Measurements from ENCODE around the gene HBQ1.
A peak's percentile ranks its signal among the peaks of the same experiment; 100 is the strongest.
"Not testable (repeated sequence)": the region's sequence is repeated elsewhere in the genome, so short reads cannot be mapped to it uniquely, and the experiment has no call there.

Gene HBQ1

GRCh38 chr16:175011-175949 lies 5.0 kb upstream of the HBQ1 start:
- no peak for TF ChIP-seq CTCF (IDR thresholded peaks at IDR 0.05; ENCODE audit: low read depth, low read length)
- no peak for DNase-seq (ENCODE audit: low read depth in 2 of 2)
- no peak overlapping the region for H3K4me3 ChIP-seq (replicated peaks in 1 of 2; ENCODE audit: low read depth in 2 of 2, low read length in 2 of 2)

DNA sequence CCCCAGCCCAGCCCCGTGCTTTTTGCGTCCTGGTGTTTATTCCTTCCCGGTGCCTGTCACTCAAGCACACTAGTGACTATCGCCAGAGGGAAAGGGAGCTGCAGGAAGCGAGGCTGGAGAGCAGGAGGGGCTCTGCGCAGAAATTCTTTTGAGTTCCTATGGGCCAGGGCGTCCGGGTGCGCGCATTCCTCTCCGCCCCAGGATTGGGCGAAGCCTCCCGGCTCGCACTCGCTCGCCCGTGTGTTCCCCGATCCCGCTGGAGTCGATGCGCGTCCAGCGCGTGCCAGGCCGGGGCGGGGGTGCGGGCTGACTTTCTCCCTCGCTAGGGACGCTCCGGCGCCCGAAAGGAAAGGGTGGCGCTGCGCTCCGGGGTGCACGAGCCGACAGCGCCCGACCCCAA lies 4.3 kb upstream of the HBQ1 start:
- DNase-seq (ENCODE audit: low read depth in 2 of 2); H3K4me3 ChIP-seq (replicated peaks in 1 of 2; ENCODE audit: low read depth in 2 of 2, low read length in 2 of 2): not testable (repeated sequence)

GRCh38 chr16:176477-177382 lies 3.5 kb upstream of the HBQ1 start, which contains the start of gene HBA1:
Gene HBA1, plus strand, starts transcription at chr16:176680. Its CDS starts 37 bp downstream, at chr16:176717.
- H3K4me3 ChIP-seq (replicated peaks in 1 of 2; ENCODE audit: low read depth in 2 of 2, low read length in 2 of 2); DNase-seq (ENCODE audit: low read depth in 2 of 2): not testable (repeated sequence)

DNA sequence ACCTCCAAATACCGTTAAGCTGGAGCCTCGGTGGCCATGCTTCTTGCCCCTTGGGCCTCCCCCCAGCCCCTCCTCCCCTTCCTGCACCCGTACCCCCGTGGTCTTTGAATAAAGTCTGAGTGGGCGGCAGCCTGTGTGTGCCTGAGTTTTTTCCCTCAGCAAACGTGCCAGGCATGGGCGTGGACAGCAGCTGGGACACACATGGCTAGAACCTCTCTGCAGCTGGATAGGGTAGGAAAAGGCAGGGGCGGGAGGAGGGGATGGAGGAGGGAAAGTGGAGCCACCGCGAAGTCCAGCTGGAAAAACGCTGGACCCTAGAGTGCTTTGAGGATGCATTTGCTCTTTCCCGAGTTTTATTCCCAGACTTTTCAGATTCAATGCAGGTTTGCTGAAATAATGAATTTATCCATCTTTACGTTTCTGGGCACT lies 2.9 kb upstream of the HBQ1 start:
- no peak overlapping the region for H3K4me3 ChIP-seq (replicated peaks in 1 of 2; ENCODE audit: low read depth in 2 of 2, low read length in 2 of 2)
- TF ChIP-seq CTCF (IDR thresholded peaks at IDR 0.05; ENCODE audit: low read depth, low read length) = no peak
- DNase-seq (ENCODE audit: low read depth in 2 of 2) = peak in 1 of 2 donors; percentile 23

DNA sequence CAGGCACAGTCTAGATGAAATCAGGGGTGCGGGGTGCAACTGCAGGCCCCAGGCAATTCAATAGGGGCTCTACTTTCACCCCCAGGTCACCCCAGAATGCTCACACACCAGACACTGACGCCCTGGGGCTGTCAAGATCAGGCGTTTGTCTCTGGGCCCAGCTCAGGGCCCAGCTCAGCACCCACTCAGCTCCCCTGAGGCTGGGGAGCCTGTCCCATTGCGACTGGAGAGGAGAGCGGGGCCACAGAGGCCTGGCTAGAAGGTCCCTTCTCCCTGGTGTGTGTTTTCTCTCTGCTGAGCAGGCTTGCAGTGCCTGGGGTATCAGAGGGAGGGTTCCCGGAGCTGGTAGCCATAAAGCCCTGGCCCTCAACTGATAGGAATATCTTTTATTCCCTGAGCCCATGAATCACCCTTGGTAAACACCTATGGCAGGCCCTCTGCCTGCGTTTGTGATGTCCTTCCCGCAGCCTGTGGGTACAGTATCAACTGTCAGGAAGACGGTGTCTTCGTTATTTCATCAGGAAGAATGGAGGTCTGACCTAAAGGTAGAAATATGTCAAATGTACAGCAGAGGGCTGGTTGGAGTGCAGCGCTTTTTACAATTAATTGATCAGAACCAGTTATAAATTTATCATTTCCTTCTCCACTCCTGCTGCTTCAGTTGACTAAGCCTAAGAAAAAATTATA lies 2.1 kb upstream of the HBQ1 start:
- no peak for TF ChIP-seq CTCF (IDR thresholded peaks at IDR 0.05; ENCODE audit: low read depth, low read length)
- no peak for DNase-seq (ENCODE audit: low read depth in 2 of 2)
- H3K4me3 ChIP-seq (replicated peaks in 1 of 2; ENCODE audit: low read depth in 2 of 2, low read length in 2 of 2) = no peak overlapping the region

DNA sequence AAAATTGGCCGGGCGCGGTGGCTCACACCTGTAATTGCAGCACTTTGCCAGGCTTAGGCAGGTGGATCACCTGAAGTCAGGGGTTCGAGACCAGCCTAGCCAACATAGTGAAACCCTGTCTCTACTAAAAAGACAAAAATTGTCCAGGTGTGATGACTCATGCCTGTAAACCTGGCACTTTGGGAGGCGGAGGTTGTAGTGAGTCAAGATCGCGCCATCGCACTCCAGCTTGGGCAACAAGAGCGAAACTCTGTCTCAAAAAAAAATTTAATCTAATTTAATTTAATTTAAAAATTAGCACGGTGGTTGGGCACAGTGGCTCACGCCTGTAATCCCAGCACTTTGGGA lies 1.6 kb upstream of the HBQ1 start:
- no peak overlapping the region for H3K4me3 ChIP-seq (replicated peaks in 1 of 2; ENCODE audit: low read depth in 2 of 2, low read length in 2 of 2)
- DNase-seq (ENCODE audit: low read depth in 2 of 2) = no peak
- no peak for TF ChIP-seq CTCF (IDR thresholded peaks at IDR 0.05; ENCODE audit: low read depth, low read length)

GRCh38 chr16:179211-180092 lies 807 bp upstream of the HBQ1 start:
- no peak overlapping the region for H3K4me3 ChIP-seq (replicated peaks in 1 of 2; ENCODE audit: low read depth in 2 of 2, low read length in 2 of 2)
- no peak for TF ChIP-seq CTCF (IDR thresholded peaks at IDR 0.05; ENCODE audit: low read depth, low read length)
- DNase-seq (ENCODE audit: low read depth in 2 of 2) = no peak

All from cardiac fibroblast (primary cell).